T-helper 2 cell treated with Interferon-gamma antibody and Interleukin-4, amounts not matched to agents 100 ng/mL and 5 ng/mL, for 36 hours (primary cell): ENCODE measurements around the gene EPHA6. TPM values are rescaled to one million over a fixed set of nuclear protein-coding genes. Genes with fewer than 3 reads are reported as not detected.
"Not testable (repeated sequence)": the region's sequence is repeated elsewhere in the genome, so short reads cannot be mapped to it uniquely, and the experiment has no call there.

ENCODE experiments used
- intact Hi-C: fragments of 100-400 bp; cut with micrococcal nuclease; formaldehyde crosslinking; loops from one replicate; pipeline ENCODE4 v1.15.1; 2023
- total RNA-seq: library from RNA; stranded (reverse); gene quantifications from 2 replicates; pipeline ENCODE4 v1.2.3, GENCODE V29; 2022

The EPHA6 gene
- total RNA-seq, 1 donor from 2014 or later = 0.07 TPM

DNA sequence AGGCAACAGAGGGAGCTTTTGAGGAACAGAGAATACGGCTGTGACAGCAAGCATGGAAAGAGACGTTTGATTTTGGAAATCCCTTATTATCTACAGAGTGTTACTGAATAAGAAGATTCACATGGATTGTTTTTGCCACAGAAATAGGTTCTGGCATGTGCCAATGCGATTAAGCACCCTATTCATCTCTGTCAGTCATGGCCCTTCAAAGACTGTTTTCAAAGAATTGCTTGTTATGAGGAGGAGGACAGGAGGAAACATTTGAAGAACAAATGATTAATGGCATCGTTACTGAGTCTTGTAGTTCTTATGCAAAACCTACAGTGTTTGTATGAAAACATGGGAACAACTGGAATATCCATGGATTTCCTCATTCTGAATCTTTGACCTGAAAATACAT lies 86.2 kb downstream of the EPHA6 start:
- intact Hi-C loops = no loop called here

DNA sequence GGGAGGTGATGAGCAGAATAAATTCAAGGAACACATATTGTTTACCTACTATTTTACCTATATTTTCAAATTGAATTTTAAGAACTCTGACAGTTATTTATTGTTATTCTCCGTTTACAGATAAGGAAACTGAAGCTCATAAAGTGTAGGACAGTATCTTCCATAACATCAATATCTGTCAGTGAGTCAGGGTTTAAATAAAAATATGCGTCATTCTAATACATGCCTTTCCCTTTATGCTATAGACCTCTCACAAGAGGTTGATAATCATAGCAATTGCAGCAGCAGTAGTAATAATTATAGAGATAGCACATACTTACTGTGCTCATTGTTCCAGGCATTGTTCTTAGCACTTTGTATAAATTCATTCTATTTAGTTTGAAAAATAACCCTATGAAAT lies 101.1 kb downstream of the EPHA6 start:
- intact Hi-C loops = no loop called here

DNA sequence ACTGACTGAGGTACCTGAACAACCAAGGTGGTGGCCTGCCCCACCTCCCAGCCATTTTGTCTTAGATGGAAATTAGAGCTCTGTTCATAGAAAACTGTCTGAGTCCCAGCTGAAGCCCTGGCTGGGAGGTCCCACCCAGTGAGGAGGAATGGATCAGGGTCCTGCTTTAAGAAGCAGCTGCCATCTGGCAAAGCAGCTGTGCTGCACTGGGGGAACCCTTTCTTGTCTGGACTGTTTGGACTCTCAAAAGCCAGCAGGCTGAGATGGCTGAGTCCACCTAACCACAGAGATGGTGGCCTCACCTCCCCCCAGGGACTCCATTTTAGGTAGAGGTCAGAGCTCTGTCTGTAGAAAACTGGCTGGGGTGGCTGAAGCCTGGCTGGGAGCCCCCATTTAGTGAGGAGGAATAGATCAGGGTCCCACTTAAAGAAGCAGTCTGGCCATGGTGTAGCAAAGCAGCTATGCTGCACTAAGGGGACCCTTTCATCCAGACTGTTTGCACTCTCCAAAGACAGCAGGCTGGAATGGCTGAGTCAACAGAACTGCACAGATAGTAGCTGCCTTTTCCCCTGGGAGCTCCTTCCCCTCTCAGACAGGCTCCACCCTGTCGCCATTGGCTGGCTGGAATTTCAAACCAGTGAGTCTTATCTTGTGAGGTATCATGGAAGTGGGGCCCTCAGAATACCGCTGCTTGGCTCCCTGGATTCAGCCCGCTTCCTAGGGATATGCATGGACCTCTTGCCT lies 116.9 kb downstream of the EPHA6 start:
- intact Hi-C loops = no loop called here

DNA sequence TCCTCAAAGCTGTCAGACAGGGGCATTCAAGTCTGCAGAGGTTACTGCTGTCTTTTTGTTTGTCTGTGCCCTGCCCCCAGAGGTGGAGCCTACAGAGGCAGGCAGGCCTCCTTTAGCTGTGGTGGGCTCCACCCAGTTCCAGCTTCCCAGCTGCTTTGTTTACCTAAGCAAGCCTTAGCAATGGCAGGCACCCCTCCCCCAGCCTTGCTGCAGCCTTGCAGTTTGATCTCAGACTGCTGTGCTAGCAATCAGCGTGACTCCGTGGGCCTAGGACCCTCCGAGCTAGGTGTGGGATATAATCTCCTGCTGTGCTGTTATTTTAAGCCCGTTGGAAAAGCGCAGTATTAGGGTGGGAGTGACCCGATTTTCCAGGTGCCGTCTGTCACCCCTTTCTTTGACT lies 127.7 kb downstream of the EPHA6 start:
- intact Hi-C loops = not testable (repeated sequence)

DNA sequence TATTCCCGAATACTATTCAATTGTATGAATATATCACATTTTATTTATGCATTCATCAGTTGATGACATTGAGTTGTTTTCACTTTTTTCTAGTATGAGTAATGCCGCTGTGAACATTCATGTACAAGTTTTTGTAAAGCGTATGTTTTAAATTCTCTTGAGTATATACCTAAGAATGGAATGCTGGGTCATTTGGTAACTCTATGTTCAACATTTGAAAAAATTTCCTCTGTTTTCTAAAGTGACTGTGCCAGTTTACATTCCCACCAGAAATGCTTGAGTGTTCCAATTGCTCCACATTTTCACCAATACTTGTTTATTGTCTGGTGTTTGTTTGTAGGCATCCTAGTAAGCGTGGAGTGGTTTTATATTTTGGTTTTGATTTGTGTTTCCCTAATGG lies 144.5 kb downstream of the EPHA6 start:
- intact Hi-C loops = no loop called here

DNA sequence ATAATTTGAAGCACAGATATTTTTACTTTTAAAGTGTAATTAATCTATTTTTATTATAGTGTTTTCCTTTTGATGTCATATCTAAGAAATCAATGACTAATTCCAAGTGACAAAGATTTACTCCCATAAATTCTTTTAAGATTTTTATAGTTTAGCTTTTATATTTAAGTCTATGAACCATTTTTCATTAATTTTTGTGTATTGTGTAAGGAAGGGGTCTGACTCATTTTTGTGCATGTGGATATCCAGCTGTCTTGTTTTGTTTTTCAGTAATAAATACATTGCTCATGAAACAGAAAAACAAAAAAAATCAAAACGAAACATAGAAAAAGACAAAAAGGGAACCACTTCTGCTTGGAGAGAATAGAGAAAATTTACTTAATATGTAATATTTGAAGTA lies 145.1 kb downstream of the EPHA6 start:
- intact Hi-C loops = no loop called here

DNA sequence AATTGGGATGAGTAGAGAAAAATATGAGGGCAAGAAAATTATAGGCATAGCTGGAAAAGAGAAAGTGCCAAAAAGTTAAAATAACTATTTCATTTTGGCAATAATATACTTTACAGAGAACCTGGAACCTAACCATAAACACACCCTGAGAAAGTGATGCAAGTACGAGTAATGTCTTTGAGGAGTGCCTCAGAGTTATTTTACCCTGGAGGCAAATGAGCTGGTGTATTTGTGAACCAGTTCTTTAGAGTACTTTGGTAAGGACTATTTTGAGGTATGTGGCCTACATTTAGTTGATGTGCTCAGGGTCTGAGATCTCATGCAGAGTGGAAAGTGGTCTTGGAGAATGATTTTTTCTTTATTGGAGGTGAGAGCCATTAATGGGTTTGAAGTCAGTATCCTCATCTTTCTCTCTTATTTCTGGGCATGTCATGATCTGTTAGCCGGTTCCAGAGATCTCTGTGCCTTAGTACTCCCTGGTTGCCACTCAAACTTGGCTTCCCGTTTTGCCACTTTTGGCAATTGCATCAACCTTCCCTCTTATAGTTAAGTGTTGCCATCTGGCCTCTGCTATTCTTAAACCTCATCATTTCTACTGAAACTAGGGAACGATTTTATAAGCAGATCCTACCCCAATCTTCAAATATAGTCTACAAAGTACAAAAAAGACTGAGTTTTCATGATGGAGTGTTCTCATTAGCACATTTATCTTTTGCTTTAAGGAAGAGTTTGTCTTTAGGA lies 145.7 kb downstream of the EPHA6 start:
- intact Hi-C loops = no loop called here

DNA sequence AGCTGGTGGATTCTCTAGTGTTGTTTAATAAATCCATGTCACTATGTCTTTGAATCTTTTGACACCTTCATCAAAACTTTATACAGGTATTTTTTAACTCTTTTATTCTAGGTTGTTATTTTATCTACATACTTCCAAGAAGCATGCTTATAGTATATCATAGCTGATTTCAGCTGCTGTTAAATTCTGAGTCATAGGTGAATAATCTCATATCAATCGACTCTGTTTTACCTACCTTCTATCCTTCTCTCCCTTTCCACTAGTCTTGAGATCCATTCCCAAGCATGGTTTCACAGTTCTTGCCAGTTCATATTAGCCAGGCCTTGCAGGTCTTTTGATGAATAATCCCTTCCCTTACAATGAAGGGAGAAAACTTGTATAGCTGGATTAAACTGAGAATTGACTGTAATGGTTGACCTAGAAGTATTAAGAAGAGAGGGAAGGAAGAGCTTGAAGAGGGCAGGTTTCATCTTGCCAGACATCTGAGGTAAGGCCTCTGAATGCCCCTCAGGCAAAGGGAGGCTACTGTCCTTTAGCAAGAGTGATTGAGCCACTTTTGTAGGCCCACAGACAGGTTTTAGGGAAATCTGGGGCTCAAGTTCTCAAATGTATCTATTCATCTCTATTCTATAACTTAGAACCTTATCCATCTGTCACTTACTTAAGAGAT lies 146.4 kb downstream of the EPHA6 start:
- intact Hi-C loops = no loop called here

DNA sequence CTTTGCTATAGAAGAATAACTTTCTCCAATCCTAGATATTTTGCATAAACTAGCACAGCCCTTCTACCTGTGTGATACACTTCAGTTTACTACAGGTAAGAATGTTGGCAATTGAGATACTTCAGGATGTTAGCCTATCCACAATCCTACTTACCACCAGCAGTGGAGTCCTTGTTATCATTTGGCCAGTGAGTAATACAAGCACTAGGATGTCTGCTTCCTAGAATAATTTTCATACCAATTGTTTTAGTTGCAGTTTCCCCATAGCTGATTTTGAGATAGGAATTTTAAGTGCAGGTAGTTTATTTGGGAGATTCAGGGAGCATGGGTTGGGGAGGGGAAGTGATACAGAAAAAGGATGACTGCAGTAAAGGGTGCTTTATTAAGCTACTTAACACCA lies 147.2 kb downstream of the EPHA6 start:
- intact Hi-C loops = no loop called here

DNA sequence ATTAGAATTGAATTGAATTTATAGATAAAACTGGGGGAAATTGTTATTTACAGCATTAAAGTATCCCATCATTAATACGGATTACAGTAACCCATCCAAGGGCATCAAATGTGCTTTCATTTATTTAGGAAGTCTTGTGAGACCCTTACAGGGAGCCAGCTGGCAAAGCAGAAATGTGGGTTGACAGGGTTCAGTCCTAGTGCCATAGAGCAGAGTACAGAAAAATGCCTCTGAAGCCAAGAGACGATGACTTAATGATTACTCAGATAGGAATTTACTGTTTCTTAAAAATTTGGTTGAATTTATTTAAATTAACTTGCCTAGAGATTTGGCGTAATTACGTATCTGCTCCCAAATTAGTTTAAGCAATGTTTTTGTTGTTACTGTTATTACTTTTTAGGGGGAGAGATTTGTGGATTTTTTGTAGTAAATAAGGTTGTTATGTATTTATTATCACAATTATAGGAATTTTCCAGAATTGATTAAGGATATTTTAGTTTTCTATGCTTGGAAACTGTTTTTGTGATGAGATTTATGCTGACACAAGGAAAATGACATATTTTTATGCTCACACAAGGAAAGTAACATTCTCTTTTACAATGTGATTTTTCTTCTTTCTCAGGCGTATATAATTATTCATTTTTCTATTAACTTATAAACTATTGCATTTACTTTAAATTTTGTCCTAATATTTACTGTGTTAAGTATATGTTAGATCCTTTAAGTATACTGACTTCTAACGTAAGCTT lies 152.0 kb downstream of the EPHA6 start:
- intact Hi-C loops = no loop called here

DNA sequence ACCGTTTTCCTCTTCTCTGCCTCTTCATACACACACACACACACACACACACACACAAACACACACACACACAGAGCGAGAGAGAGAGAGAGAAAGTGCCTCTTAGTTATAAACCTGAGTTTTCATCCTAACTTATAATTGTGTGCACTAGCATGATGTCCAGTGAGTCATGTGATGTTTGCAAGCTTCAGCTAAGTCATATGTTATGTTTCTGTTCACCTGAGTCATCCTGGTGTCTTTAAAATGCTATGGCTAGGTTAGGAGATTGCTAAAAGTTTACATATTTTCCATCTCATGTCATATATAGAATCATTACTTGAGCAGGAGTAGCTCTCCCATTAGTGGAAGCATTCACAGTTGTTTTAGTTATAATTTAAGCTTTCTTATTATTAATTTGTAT lies 155.8 kb downstream of the EPHA6 start:
- intact Hi-C loops = no loop called here

DNA sequence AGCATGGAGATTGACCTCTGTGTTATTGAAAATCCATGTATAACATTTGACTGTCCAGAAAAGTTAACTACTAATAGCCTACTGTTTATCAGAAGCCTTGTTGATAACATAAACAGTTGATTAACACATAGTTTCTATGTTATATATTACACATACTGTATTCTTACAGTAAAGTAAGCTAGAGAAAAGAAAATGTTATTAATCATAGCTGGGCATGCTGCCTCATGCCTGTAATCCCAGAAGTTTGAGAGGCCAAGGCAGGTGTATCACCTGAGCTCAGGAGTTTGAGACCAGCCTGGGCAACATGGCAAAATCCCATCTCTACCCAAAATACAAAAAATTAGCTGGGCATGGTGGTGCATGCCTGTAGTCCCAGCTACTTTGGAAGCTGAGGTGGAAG lies 163.3 kb downstream of the EPHA6 start:
- intact Hi-C loops = no loop called here

DNA sequence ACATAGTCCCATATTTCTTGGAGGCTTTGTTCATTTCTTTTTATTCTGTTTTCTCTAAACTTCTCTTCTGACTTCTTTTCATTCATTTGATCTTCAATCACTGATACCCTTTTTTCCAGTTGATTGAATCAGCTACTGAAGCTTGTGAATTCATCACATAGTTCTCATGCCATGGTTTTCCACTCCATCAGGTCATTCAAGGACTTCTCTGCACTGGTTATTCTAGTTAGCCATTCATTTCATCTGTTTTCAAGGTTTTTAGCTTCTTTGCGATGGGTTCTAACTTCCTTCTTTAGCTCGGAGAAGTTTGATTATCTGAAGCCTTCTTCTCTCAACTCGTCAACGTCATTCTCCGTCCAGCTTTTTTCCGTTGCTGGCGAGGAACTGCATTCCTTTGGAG lies 169.3 kb downstream of the EPHA6 start:
- intact Hi-C loops = not testable (repeated sequence)

DNA sequence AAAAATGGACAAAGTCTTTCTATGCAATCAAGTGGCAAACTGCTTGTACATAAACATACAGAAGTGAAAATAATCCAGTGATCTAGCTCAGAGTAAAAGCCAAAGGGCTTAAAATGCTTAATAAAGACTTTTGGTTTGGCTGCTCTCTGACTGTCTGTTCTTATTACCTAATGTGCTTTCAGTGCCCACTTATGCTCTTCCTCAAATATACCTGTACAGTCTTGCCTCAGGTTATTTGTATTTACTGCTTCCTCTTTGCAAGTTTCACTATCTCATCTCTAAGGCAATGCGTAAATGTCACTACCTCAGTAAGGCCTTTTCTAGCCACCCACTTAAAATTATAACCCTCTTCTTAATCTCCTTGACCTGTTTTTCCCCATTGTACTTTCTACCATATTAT lies 171.8 kb downstream of the EPHA6 start:
- intact Hi-C loops = no loop called here

DNA sequence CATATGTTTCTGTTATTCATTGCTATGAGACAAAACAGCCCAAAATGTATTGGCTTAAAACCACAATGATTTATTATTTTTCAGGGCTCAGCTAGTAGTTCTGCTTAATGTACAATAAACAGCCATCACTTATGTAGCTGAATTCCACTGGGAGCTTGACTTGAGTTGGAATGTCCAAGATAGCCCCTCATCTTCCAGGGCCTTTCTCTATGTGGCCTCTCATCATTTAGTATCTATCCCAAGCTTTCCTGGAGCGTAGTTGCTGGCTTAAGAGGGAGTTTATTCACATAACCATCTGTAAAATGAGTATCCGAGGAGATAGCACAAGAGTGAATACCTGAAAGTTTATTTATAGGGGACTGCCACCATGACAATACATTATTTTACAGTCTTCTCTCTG lies 176.8 kb downstream of the EPHA6 start:
- intact Hi-C loops = no loop called here

DNA sequence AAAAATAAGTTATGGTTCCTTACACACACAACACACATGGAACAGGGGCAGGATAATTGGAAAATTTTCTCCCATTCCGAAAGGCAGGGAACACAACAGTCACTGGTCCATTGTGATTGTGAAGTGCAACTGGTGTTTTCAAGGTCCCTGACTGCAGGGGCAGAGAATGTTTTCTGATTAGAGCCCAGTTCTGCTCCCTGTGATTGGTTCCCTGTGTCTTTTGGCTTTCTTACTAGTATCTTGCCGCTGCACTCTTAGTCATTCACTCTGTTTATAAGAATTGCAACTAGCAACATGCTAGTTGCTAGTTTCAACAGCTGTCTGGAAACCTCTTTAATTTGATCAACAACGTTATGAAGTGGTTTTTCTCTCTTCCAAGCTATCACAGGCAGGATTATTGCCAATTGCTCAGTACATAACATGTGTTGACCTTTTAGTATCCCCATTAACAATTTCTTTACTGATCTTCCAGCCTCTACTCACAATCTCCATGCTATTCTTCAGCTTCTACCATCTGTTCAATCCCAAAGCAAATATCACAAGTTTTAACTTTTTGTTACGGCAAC lies 177.5 kb downstream of the EPHA6 start:
- intact Hi-C loops = no loop called here

DNA sequence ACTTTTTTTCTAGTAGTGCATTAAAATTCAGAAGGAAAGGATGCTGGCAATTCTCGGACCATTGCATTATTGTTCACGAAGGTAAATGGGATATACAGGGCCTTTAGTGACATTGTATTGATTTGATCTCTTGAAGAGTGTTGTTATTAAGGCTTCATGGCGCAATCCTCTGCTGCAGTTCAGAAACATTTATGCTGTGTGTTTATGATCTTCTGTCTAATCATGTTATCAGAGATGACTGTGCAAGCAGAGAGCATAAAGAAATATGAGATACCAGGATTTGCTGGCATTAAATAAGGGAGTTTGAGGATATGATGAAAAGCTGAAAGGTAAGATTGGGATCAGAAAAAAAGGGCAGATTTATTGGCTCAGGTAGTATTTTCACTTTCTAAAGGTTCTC lies 180.6 kb downstream of the EPHA6 start:
- intact Hi-C loops = no loop called here

DNA sequence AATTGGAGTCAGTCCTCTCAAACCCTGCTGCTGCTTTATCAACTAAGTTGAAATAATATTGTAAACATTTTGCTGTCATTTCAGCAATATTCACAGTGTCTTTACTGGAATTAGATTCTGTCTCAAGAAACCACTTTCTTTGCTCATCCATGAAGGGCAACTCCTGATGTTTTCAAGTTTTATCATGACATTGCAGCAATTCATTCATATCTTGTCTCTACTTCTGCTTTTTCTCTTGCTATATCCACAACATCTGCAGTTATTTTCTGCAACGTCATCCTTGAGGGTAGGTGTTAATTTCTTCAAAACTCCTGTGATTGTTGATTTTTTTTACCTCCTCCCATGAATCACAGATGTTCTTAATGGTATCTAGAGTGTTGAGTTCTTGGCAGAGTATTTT lies 181.6 kb downstream of the EPHA6 start:
- intact Hi-C loops = no loop called here

DNA sequence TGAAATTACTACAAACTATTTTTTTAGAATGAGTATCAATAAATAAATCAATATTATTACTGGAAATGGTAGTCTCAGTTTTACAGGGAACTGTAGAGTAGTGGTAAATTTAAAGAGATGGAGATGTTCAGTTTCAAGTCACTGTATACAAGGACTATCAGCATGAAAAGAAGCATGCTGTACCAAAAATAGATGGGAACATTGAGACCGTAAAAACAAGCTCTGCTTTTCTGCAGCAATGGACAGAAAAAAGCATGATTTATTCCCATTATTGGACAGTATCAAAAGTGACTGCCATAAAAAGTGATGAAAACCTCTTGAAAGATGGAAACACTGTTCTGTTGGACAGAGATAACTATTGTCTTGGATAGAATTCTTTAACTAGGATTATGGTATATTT lies 187.2 kb downstream of the EPHA6 start:
- intact Hi-C loops = no loop called here

DNA sequence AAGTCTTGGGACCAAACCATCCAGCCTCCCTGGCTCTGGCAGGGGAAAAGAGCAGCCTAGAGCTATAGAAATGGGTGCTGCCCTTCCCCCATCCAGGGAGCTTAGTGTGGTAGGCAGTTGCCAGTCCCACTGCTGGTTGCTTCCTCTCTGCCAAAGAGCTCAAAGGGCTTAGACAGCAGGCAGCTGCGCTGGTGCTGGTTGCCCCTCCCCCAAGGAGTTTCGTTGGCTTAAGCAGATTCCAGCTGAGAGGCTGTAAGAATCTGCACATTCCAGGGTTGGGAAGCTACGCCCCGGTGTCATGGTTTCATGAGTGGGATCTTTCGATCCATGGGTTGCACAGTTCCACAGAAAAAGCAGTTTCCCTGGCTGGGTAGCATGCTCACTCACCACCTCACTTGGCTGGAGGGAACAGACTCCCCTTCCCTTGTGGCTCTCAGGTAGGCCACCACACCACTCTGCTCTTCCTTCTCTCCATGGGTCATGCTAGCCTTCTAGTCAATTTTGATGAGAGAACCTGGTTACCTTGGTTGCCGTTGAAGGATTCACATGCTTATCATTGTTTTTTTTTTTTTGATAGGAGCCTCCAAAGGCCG lies 195.1 kb downstream of the EPHA6 start:
- intact Hi-C loops = no loop called here
